WTC11 (cell line): ENCODE results near the gene NFAM1. TPM values are rescaled to one million over a fixed set of nuclear protein-coding genes. Genes with fewer than 3 reads are reported as not detected.

ENCODE experiments used
- ATAC-seq: fragments of 200-7000 bp; cut with Tn5 transposase; 2 replicates; pipeline ENCODE4 v1.10.0; 2021; ENCODE audit warnings: mild to moderate bottlenecking, moderate library complexity
- CTCF ChIA-PET: fragments of 300-600 bp; sonication (Branson Sonifier 250); formaldehyde crosslinking; loops from one replicate; lab custom pipeline; 2021; ENCODE audit warnings: antibody characterized with exemption; lab: Charles Lee
- POLR2A ChIA-PET: fragments of 350-600 bp; sonication (Branson Sonifier 250); formaldehyde crosslinking; loops from one replicate; lab custom pipeline; 2021; ENCODE audit warnings: antibody characterized with exemption; lab: Charles Lee
- DNase-seq: peaks from one replicate; pipeline ENCODE4 v3.0.0; 2021; ENCODE audit warnings: low spot score
- H3K27ac Mint-ChIP-seq: 2 replicates; pipeline ENCODE4 v1.8.0; 2021; ENCODE audit warnings: mixed read lengths
- H3K27me3 Mint-ChIP-seq: 2 replicates; pipeline ENCODE4 v1.8.0; 2021; ENCODE audit warnings: low read depth, mild to moderate bottlenecking, moderate library complexity, mixed read lengths
- H3K36me3 Mint-ChIP-seq: 2 replicates; pipeline ENCODE4 v1.8.0; 2021; ENCODE audit warnings: mixed read lengths
- H3K4me1 Mint-ChIP-seq: 2 replicates; pipeline ENCODE4 v1.8.0; 2022; ENCODE audit warnings: mixed read lengths
- H3K4me3 Mint-ChIP-seq: 2 replicates; pipeline ENCODE4 v1.8.0; 2021; ENCODE audit warnings: mild to moderate bottlenecking, moderate library complexity, mixed read lengths
- H3K9me3 Mint-ChIP-seq: 2 replicates; pipeline ENCODE4 v1.8.0; 2021; ENCODE audit warnings: mixed read lengths
- ELF4 ChIP-seq: sonication (generic); formaldehyde crosslinking; IDR thresholded peaks from 2 replicates; pipeline ENCODE4 v1.8.1; 2022; ENCODE audit warnings: low read depth, mild to moderate bottlenecking, moderate library complexity, missing genetic modification reagents
- GABPB1 ChIP-seq: sonication (generic); formaldehyde crosslinking; IDR thresholded peaks from 2 replicates; pipeline ENCODE4 v1.8.1; 2023; ENCODE audit warnings: mild to moderate bottlenecking, missing genetic modification reagents
- HMGXB4 ChIP-seq: sonication (generic); formaldehyde crosslinking; IDR thresholded peaks from 2 replicates; pipeline ENCODE4 v1.8.1; 2023; ENCODE audit warnings: mild to moderate bottlenecking, moderate library complexity, missing genetic modification reagents
- IRF1 ChIP-seq: sonication (generic); formaldehyde crosslinking; IDR thresholded peaks from 2 replicates; pipeline ENCODE4 v1.8.0; 2023; ENCODE audit warnings: missing genetic modification reagents
- IRF2 ChIP-seq: sonication (generic); formaldehyde crosslinking; IDR thresholded peaks from 2 replicates; pipeline ENCODE4 v1.8.0; 2022; ENCODE audit warnings: low read depth, missing genetic modification reagents, borderline replicate concordance
- NR2C2 ChIP-seq: sonication (generic); formaldehyde crosslinking; IDR thresholded peaks from 2 replicates; pipeline ENCODE4 v1.8.0; 2022; ENCODE audit warnings: mild to moderate bottlenecking, missing genetic modification reagents
- SOX15 ChIP-seq: fragments of 250-450 bp; sonication (Bioruptor Pico); IDR thresholded peaks from 2 replicates; pipeline ENCODE4 v1.9.0; 2021; ENCODE audit warnings: mild to moderate bottlenecking
- STAT6 ChIP-seq: sonication (generic); formaldehyde crosslinking; conservative IDR thresholded peaks from 2 replicates; pipeline ENCODE4 v1.8.1; 2023; ENCODE audit warnings: mild to moderate bottlenecking, low read depth, missing genetic modification reagents, moderate library complexity
- TEAD4 ChIP-seq: sonication (generic); formaldehyde crosslinking; IDR thresholded peaks from 2 replicates; pipeline ENCODE4 v1.8.0; 2022; ENCODE audit warnings: mild to moderate bottlenecking, missing genetic modification reagents
- ZNF263 ChIP-seq: sonication (generic); formaldehyde crosslinking; IDR thresholded peaks from 2 replicates; pipeline ENCODE4 v1.8.1; 2022; ENCODE audit warnings: low read depth, mild to moderate bottlenecking, moderate library complexity, missing genetic modification reagents
- ZNF281 ChIP-seq: sonication (generic); formaldehyde crosslinking; IDR thresholded peaks from 2 replicates; pipeline ENCODE4 v1.8.0; 2023; ENCODE audit warnings: mild to moderate bottlenecking, missing genetic modification reagents
- ZNF416 ChIP-seq: fragments of 250-450 bp; sonication (Bioruptor Pico); IDR thresholded peaks from 2 replicates; pipeline ENCODE4 v1.9.0; 2021; ENCODE audit warnings: mild to moderate bottlenecking, inconsistent platforms
- ZNF512 ChIP-seq: sonication (generic); formaldehyde crosslinking; IDR thresholded peaks from 2 replicates; pipeline ENCODE4 v1.8.1; 2022; ENCODE audit warnings: missing genetic modification reagents, borderline replicate concordance
- ZNF671 ChIP-seq: fragments of 250-450 bp; sonication (Bioruptor Pico); IDR thresholded peaks from 2 replicates; pipeline ENCODE4 v1.8.0; 2021; ENCODE audit warnings: mild to moderate bottlenecking
- total RNA-seq: library from RNA; stranded (reverse); gene quantifications from 3 replicates; pipeline ENCODE4 v1.2.3, GENCODE V29; 2021
- TF ChIP-seq, protein P1 (sequence below): sonication (generic); formaldehyde crosslinking; IDR thresholded peaks from 2 replicates; pipeline ENCODE4 v1.8.1; 2023; ENCODE audit warnings: mild to moderate bottlenecking, missing genetic modification reagents
- TF ChIP-seq, protein P2 (sequence below): sonication (generic); formaldehyde crosslinking; IDR thresholded peaks from 2 replicates; pipeline ENCODE4 v1.8.1; 2023; ENCODE audit warnings: mild to moderate bottlenecking, missing genetic modification reagents, moderate library complexity
- TF ChIP-seq, protein P3 (sequence below): sonication (generic); formaldehyde crosslinking; IDR thresholded peaks from 2 replicates; pipeline ENCODE4 v1.8.1; 2022; ENCODE audit warnings: mild to moderate bottlenecking, moderate library complexity, missing genetic modification reagents

The NFAM1 gene
- total RNA-seq, 1 experiment from 2014 or later: 1.6 TPM

GRCh38 chr22:42372976-42373375 lies 59.2 kb downstream of the NFAM1 start:
- Mint-ChIP-seq H3K9me3 (no peaks in the 10 kb centered on the region; the same call in 1 of the 2 replicates), H3K36me3 (peaks cover 3% of the 10 kb centered on the region), H3K4me3 (no peak overlapping the region), H3K4me1 (peaks cover 48% of the 10 kb centered on the region), H3K27ac (no peak overlapping the region), H3K27me3 (no peaks in the 10 kb centered on the region; the same call in 1 of the 2 replicates)
- DNase-seq: no peak
- ChIA-PET POLR2A (interaction anchor here (0.8 kb wide), 1 partner anchor 10 kb away, joined by 4 read pairs; no protein-coding TSS in a partner anchor), CTCF (interaction anchor here (0.7 to 1.4 kb wide), 2 partner anchors 61 to 71 kb away, joined by 3 to 8 read pairs; no protein-coding TSS in a partner anchor)
- TF ChIP-seq STAT6 (CRISPR knock-in tag) (no peak), ELF4 (CRISPR knock-in tag) (no peak), GABPB1 (CRISPR knock-in tag) (no peak), HMGXB4 (no peak)
- TF ChIP-seq, protein P1, sequence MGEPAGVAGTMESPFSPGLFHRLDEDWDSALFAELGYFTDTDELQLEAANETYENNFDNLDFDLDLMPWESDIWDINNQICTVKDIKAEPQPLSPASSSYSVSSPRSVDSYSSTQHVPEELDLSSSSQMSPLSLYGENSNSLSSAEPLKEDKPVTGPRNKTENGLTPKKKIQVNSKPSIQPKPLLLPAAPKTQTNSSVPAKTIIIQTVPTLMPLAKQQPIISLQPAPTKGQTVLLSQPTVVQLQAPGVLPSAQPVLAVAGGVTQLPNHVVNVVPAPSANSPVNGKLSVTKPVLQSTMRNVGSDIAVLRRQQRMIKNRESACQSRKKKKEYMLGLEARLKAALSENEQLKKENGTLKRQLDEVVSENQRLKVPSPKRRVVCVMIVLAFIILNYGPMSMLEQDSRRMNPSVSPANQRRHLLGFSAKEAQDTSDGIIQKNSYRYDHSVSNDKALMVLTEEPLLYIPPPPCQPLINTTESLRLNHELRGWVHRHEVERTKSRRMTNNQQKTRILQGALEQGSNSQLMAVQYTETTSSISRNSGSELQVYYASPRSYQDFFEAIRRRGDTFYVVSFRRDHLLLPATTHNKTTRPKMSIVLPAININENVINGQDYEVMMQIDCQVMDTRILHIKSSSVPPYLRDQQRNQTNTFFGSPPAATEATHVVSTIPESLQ (CRISPR knock-in tag): no peak
- TF ChIP-seq, protein P2, sequence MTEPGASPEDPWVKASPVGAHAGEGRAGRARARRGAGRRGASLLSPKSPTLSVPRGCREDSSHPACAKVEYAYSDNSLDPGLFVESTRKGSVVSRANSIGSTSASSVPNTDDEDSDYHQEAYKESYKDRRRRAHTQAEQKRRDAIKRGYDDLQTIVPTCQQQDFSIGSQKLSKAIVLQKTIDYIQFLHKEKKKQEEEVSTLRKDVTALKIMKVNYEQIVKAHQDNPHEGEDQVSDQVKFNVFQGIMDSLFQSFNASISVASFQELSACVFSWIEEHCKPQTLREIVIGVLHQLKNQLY (CRISPR knock-in tag): no peak
- no peak for ATAC-seq

DNA sequence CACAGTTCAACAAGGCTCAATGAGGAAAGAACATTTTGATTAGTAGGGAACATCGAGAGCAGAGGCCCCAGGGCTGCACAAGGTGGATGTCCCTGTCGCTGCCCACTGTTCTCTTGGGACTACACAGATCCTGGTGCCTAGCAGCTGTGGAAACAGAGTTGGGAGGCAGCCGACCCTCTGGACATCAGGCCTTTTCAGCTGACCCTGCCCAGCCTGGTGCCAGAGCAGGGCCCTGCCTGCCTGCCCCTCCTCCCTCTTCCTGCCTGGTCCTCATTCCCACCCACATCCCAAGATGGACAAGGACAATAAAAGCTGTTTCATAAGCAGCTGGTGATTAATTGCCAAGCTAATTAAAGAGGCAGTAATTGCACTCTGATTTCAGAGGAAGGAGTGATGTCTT lies 60.7 kb downstream of the NFAM1 start:
- Mint-ChIP-seq H3K27me3 (no peaks in the 10 kb centered on the region; the same call in 1 of the 2 replicates), H3K9me3 (no peaks in the 10 kb centered on the region), H3K36me3 (no peaks in the 10 kb centered on the region), H3K4me3 (no peak overlapping the region), H3K4me1 (peaks cover 50% of the 10 kb centered on the region), H3K27ac (no peak overlapping the region)
- no peak for DNase-seq
- CTCF ChIA-PET: interaction anchor here (2.9 to 4.2 kb wide), 2 partner anchors 73 to 202 kb away, joined by 8 to 29 read pairs; no protein-coding TSS in a partner anchor
- no peak for ATAC-seq
- TF ChIP-seq, protein P3, sequence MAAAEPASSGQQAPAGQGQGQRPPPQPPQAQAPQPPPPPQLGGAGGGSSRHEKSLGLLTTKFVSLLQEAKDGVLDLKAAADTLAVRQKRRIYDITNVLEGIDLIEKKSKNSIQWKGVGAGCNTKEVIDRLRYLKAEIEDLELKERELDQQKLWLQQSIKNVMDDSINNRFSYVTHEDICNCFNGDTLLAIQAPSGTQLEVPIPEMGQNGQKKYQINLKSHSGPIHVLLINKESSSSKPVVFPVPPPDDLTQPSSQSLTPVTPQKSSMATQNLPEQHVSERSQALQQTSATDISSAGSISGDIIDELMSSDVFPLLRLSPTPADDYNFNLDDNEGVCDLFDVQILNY (CRISPR knock-in tag): no peak
- TF ChIP-seq IRF1 (CRISPR knock-in tag): no peak
- no peak for TF ChIP-seq SOX15 (CRISPR knock-in tag)
- TF ChIP-seq ZNF263 (CRISPR knock-in tag): no peak
- no peak for TF ChIP-seq ZNF416
- TF ChIP-seq IRF2 (CRISPR knock-in tag): no peak
- no peak for TF ChIP-seq ZNF281 (CRISPR knock-in tag)
- no peak for TF ChIP-seq ZNF512 (CRISPR knock-in tag)
- TF ChIP-seq ZNF671 (CRISPR knock-in tag): no peak
- TF ChIP-seq NR2C2 (CRISPR knock-in tag): no peak
- no peak for TF ChIP-seq TEAD4 (CRISPR knock-in tag)
- TF ChIP-seq, all 79 proteins: peak for 0
- POLR2A ChIA-PET: interaction anchor here (0.8 kb wide), 1 partner anchor 12 kb away, joined by 3 read pairs; no protein-coding TSS in a partner anchor
